ENCODE measurements around the gene DIPK1A.
"Not testable (repeated sequence)": the region's sequence is repeated elsewhere in the genome, so short reads cannot be mapped to it uniquely, and the experiment has no call there.

The DIPK1A gene

GRCh38 chr1:92987462-92987861, 26.2 kb upstream of the DIPK1A start:
- DNase-seq: peak in 1 of 42 donors; percentile 14
- intact Hi-C loops (cut with DNase I): no loop called here

- no peak for DNase-seq
- intact Hi-C loops (cut with DNase I): no loop called here
Observed at GRCh38 chr1:92985101-92985500, 23.8 kb upstream of the DIPK1A start.

- intact Hi-C loops (cut with DNase I): no loop called here
- peak in 1 of 42 donors; percentile 31 for DNase-seq
Observed at GRCh38 chr1:92980732-92981647, 19.7 kb upstream of the DIPK1A start.

- intact Hi-C loops (cut with DNase I): no loop called here
- DNase-seq: peak in 23 of 42 donors; percentile 13 to 62 (median 41)
Observed at GRCh38 chr1:92975551-92976232, 14.4 kb upstream of the DIPK1A start.

- intact Hi-C loops (cut with DNase I): not testable (repeated sequence)
- peak in 1 of 42 donors; percentile 24 for DNase-seq
Observed at GRCh38 chr1:92974112-92974511, 12.8 kb upstream of the DIPK1A start.

- DNase-seq: peak in 1 of 42 donors; percentile 39
- intact Hi-C loops (cut with DNase I): no loop called here
Observed at GRCh38 chr1:92973203-92973897, 12.1 kb upstream of the DIPK1A start.

- intact Hi-C loops (cut with DNase I): no loop called here
- DNase-seq: no peak
Observed at GRCh38 chr1:92972409-92973129, 11.3 kb upstream of the DIPK1A start.

GRCh38 chr1:92971932-92972331, 10.7 kb upstream of the DIPK1A start:
- DNase-seq; intact Hi-C loops (cut with DNase I): not testable (repeated sequence)

GRCh38 chr1:92970990-92971689, 9.9 kb upstream of the DIPK1A start:
- DNase-seq: no peak
- intact Hi-C loops (cut with DNase I): no loop called here

GRCh38 chr1:92969517-92969916, 8.3 kb upstream of the DIPK1A start:
- no peak for DNase-seq
- intact Hi-C loops (cut with DNase I): no loop called here

GRCh38 chr1:92968138-92969032, 7.1 kb upstream of the DIPK1A start:
- no peak for DNase-seq
- intact Hi-C loops (cut with DNase I): no loop called here

GRCh38 chr1:92964998-92965397, 3.7 kb upstream of the DIPK1A start:
- no peak for DNase-seq
- intact Hi-C loops (cut with DNase I): loop anchor here (5.0 kb wide), 1 partner anchor 112 kb away; the partner anchor contains the start of gene MTF2

GRCh38 chr1:92964316-92964715, 3.1 kb upstream of the DIPK1A start:
- intact Hi-C loops (cut with DNase I): loop anchor here (5.0 kb wide), 1 partner anchor 113 kb away; the partner anchor contains the start of gene MTF2

GRCh38 chr1:92961896-92962752, 862 bp upstream of the DIPK1A start:
- peak in 15 of 42 donors; percentile 18 to 64 (median 37) for DNase-seq
- intact Hi-C loops (cut with DNase I): loop anchor here (5.0 kb wide), 1 partner anchor 115 kb away; the partner anchor contains the start of gene MTF2

More at GRCh38 chr1:92964316-92964715, 3.1 kb upstream of the DIPK1A start:
- DNase-seq: no peak

- peak; percentile 45 to 91 (median 80) for DNase-seq
- intact Hi-C loops (cut with DNase I): loop anchor here (1.0 to 5.0 kb wide), 2 partner anchors 101 to 117 kb away; partner anchors contain the start of gene MTF2
Observed at GRCh38 chr1:92960395-92961130, 699 bp downstream of the DIPK1A start.

All from head of caudate nucleus (tissue), 42 donors.